ENCODE results near the gene BMP8A.

The BMP8A gene

DNA sequence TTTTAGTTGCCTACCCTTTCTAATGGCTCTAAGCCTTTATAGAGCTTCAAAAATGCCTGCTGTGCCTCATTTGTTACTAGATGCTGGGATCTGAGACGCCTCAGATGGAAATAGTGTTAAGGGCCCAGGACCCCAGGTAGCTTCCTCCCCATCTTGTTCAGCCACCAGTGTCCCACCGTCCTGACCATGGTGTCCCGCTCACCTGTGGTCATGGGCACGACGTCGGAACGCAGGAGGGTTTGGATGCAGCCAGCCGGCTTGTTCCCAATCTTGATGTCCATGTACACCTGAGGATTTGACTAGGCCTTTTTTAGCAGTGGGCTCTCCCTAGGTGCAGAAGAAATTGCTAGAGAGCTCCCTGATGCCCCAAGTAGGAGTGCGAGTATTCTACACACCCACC is 54.1 kb downstream of the BMP8A start:
- Histone ChIP-seq H3K27me3 (no peaks in the 10 kb centered on the region), H3K4me1 (no peaks in the 10 kb centered on the region), H3K9me3 (no peaks in the 10 kb centered on the region), H3K36me3 (peaks cover 35 to 70% (median 48%) of the 10 kb centered on the region in 3 donors), H3K4me3 (no peak overlapping the region), H3K27ac (no peak overlapping the region)
- DNase-seq = no peak
- intact Hi-C loops (cut with DNase I; ENCODE audit: low total_unique reads) = no loop called here
- TF ChIP-seq, protein P1, sequence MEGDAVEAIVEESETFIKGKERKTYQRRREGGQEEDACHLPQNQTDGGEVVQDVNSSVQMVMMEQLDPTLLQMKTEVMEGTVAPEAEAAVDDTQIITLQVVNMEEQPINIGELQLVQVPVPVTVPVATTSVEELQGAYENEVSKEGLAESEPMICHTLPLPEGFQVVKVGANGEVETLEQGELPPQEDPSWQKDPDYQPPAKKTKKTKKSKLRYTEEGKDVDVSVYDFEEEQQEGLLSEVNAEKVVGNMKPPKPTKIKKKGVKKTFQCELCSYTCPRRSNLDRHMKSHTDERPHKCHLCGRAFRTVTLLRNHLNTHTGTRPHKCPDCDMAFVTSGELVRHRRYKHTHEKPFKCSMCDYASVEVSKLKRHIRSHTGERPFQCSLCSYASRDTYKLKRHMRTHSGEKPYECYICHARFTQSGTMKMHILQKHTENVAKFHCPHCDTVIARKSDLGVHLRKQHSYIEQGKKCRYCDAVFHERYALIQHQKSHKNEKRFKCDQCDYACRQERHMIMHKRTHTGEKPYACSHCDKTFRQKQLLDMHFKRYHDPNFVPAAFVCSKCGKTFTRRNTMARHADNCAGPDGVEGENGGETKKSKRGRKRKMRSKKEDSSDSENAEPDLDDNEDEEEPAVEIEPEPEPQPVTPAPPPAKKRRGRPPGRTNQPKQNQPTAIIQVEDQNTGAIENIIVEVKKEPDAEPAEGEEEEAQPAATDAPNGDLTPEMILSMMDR (IDR thresholded peaks at IDR 0.05) = no peak

DNA sequence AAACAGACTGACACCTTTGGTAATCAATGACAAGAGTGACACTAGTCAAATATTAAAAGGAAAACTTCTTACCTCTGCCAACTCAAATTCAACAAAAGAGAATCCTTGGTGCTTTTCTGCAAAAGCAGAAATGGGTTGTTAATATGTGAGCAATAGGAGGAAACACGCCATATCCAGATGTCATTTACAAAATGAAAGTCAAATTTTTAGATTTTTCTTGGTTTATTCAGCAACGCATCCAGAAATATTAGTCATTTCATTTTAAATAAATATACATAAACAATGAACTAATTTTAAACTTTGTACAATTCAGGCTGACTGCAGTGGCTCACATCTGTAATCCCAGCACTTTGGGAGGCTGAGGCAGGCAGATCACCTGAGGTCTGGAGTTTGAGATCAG is 62.8 kb downstream of the BMP8A start:
- Histone ChIP-seq H3K36me3 (peaks cover 10 to 56% (median 26%) of the 10 kb centered on the region in 3 donors), H3K4me1 (peaks cover 0 to 6% (median 2%) of the 10 kb centered on the region in 4 donors), H3K4me3 (no peak overlapping the region), H3K27ac (no peak overlapping the region), H3K27me3 (no peaks in the 10 kb centered on the region), H3K9me3 (no peaks in the 10 kb centered on the region)
- TF ChIP-seq, protein P1 (IDR thresholded peaks at IDR 0.05) = no peak
- DNase-seq = no peak
- intact Hi-C loops (cut with DNase I; ENCODE audit: low total_unique reads) = no loop called here

DNA sequence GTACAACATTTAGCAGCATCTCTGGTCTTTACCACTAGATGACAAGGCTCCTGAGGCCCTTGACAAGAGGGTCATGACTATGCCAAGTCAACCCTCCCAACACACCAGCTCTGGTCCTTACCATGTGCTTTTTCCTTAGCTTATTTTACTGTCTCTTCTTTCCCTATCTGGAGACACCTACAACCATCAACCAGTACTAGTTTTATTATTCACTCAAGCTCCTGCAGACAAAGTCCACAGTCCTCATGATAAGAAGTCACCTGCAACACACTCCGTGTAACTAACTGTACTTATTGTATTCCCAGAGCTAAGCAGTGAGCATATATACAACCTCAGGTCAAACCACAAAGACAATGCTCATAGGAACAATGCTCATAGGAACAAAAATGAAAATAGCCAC is 69.8 kb downstream of the BMP8A start:
- H3K27me3 ChIP-seq = no peaks in the 10 kb centered on the region
- TF ChIP-seq, protein P1 (IDR thresholded peaks at IDR 0.05) = no peak
- H3K9me3 ChIP-seq = no peaks in the 10 kb centered on the region
- H3K4me1 ChIP-seq = peaks cover 0 to 6% (median 2%) of the 10 kb centered on the region in 4 donors
- no peak overlapping the region for H3K27ac ChIP-seq
- no peak overlapping the region for H3K4me3 ChIP-seq
- DNase-seq = no peak
- intact Hi-C loops (cut with DNase I; ENCODE audit: low total_unique reads) = no loop called here
- peaks cover 64 to 76% (median 64%) of the 10 kb centered on the region in 3 donors for H3K36me3 ChIP-seq

DNA sequence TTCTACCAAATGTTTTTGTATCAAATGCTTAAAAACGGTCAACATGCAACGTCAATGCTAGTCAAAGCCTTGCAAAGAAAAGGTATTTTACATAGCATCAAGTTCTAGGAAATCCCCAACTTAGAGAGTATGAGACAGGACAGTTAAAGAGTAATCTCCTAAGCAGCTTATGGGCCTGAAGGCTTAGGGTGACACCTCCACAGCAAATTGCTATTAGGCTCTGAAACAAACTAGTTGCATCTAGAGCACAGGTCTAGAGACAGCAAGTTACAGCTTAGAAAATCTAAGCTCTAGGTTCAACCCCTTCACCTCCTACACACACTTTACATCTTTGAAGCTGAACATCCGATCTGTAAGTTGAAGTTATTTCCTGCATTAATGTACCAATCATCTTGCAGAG is 71.5 kb downstream of the BMP8A start:
- H3K36me3 ChIP-seq = peaks cover 77 to 85% (median 81%) of the 10 kb centered on the region in 3 donors
- no peak for DNase-seq
- no peak overlapping the region for H3K27ac ChIP-seq
- H3K27me3 ChIP-seq = no peaks in the 10 kb centered on the region
- H3K9me3 ChIP-seq = no peaks in the 10 kb centered on the region
- H3K4me3 ChIP-seq = no peak overlapping the region
- peaks cover 0 to 6% (median 2%) of the 10 kb centered on the region in 4 donors for H3K4me1 ChIP-seq
- intact Hi-C loops (cut with DNase I; ENCODE audit: low total_unique reads) = no loop called here
- TF ChIP-seq, protein P1 (IDR thresholded peaks at IDR 0.05) = no peak

DNA sequence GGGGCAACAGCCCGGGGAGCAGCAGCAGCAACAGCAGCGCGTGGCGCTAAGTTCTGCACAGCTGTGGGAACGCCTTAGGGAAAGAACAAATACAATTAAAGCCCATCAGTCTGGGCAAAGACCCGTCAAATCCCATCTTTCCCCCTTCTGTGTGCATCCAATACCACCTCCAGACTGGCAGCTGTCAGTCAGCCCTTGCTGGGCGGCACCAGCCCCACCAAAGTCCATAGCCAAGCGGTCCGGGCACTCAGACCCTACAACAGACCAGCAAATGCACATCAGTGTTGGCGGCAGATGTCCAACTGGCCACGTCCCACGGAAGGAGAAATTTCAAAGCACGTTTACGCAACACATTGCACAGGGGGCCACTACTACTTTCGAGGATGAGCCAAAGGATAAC is 72.2 kb downstream of the BMP8A start:
- TF ChIP-seq, protein P1 (IDR thresholded peaks at IDR 0.05) = no peak
- Histone ChIP-seq H3K36me3 (peaks cover 85 to 93% (median 88%) of the 10 kb centered on the region in 3 donors), H3K4me3 (no peak overlapping the region), H3K27ac (no peak overlapping the region), H3K27me3 (no peaks in the 10 kb centered on the region), H3K9me3 (no peaks in the 10 kb centered on the region), H3K4me1 (peaks cover 0 to 2% (median under 1%) of the 10 kb centered on the region in 4 donors)
- DNase-seq = no peak
- intact Hi-C loops (cut with DNase I; ENCODE audit: low total_unique reads) = no loop called here

DNA sequence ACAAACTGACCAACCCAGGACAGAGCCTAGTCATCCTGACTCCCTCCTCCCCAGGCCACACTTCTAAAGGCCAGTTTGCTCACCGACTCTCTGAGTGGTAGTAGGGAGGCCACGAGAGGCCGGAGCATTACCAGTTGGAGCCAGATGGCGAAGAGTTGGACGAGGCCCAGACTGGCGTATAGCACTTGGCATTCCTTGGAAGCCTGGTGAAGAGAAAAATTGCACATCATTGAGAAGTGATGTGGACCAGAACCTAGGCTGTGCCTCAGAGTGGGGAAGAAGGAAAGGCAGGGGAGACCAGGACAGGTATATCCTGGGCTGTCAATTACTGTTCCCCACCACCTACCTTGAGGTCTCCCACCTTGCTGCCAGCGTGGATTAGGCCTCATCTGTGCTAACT is 72.9 kb downstream of the BMP8A start:
- TF ChIP-seq, protein P1 (IDR thresholded peaks at IDR 0.05) = no peak

More for the DNA sequence above, 72.9 kb downstream of the BMP8A start:
- Histone ChIP-seq H3K9me3 (no peaks in the 10 kb centered on the region), H3K4me1 (no peaks in the 10 kb centered on the region), H3K27ac (no peak overlapping the region), H3K4me3 (no peak overlapping the region), H3K27me3 (no peaks in the 10 kb centered on the region), H3K36me3 (peaks cover 92 to 99% (median 95%) of the 10 kb centered on the region in 3 donors)
- no peak for DNase-seq
- intact Hi-C loops (cut with DNase I; ENCODE audit: low total_unique reads) = no loop called here
